ENCODE data around the gene TMCO1. TPM values are rescaled to one million over a fixed set of nuclear protein-coding genes. Genes with fewer than 3 reads are reported as not detected.

Gene TMCO1
- total and polyA plus RNA-seq, 2 donors from 2014 or later: 109 to 149 TPM

DNA sequence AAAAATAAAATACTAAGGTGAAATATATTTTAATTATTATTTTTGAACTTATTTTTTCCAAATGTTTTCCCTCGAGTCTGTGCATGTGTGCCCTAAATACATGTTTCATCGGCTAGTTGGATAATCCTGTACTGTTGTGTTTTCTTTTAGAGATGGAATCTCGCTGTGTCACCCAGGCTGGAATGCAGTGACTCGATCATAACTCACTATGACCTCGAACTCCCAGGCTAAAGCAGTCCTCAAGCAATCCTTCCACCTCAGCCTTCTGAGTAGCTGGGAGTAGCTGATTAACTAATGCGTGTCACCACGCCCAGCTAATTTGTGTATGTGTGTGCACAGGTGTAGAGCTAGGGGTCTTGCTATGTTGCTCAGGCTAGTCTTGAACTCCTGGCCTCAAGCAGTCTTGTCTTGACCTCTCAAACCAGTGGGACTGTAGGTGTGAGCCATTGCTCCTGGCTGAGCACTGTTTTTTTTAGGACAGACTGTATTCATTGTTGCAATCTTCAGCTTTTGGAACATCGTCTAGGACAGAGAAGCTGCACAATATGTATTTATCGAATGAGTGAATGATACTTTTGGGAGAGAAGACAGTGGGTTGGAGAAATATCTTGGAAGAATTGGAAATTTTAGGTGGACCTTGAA is 4.8 kb upstream of the TMCO1 start:
- no peak for FAIRE-seq

DNA sequence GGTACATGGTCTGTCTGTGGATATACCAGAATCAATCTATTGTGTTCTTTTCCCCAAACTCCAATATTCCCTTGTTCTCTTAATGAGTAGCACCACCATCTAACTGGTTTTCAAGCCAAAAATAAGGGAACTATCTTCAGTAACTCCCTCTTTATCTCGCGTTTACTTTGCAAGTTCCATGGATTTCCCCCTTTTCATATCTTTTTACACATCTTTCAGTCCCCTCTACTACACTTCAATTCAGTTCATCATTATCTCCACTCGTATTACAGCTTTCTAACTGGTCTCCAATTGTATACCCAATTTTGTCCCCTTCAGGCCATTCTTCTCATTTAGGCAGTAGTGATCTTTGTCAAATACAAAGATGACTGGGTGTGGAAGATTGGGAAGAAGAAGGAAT is 4.1 kb upstream of the TMCO1 start:
- H3K4me3 ChIP-seq (ENCODE audit: low read length in 3 of 3): no peak overlapping the region
- no peaks in the 10 kb centered on the region for H3K36me3 ChIP-seq (ENCODE audit: control insufficient read depth in 2 of 3, insufficient read depth in 3 of 3, low read length in 3 of 3)
- no peak overlapping the region for H3K27ac ChIP-seq (ENCODE audit: low read depth in 2 of 2, low read length in 2 of 2)
- intact Hi-C loops (cut with DNase I): no loop called here
- FAIRE-seq (no peak), DNase-seq (no peak)
- peaks cover 0 to 6% (median 0%) of the 10 kb centered on the region in 3 donors for H3K4me1 ChIP-seq (ENCODE audit: control insufficient read depth in 2 of 3, insufficient read depth in 2 of 3, low read depth in 1 of 3, low read length in 3 of 3)
- H3K9me3 ChIP-seq (ENCODE audit: control insufficient read depth in 2 of 3, insufficient read depth in 1 of 3, low read length in 3 of 3): no peaks in the 10 kb centered on the region
- H3K27me3 ChIP-seq (ENCODE audit: control insufficient read depth, insufficient read depth, low read length): no peaks in the 10 kb centered on the region
- no peak overlapping the region for H3K9ac ChIP-seq (ENCODE audit: low read length in 3 of 3)
- TF ChIP-seq, protein P1, sequence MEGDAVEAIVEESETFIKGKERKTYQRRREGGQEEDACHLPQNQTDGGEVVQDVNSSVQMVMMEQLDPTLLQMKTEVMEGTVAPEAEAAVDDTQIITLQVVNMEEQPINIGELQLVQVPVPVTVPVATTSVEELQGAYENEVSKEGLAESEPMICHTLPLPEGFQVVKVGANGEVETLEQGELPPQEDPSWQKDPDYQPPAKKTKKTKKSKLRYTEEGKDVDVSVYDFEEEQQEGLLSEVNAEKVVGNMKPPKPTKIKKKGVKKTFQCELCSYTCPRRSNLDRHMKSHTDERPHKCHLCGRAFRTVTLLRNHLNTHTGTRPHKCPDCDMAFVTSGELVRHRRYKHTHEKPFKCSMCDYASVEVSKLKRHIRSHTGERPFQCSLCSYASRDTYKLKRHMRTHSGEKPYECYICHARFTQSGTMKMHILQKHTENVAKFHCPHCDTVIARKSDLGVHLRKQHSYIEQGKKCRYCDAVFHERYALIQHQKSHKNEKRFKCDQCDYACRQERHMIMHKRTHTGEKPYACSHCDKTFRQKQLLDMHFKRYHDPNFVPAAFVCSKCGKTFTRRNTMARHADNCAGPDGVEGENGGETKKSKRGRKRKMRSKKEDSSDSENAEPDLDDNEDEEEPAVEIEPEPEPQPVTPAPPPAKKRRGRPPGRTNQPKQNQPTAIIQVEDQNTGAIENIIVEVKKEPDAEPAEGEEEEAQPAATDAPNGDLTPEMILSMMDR (IDR thresholded peaks at IDR 0.05; ENCODE audit: borderline replicate concordance, extremely low read depth, insufficient read depth): no peak

More for the DNA sequence above, 4.8 kb upstream of the TMCO1 start:
- Histone ChIP-seq H3K27ac (ENCODE audit: low read depth in 2 of 2, low read length in 2 of 2) (no peak overlapping the region), H3K9ac (ENCODE audit: low read length in 3 of 3) (no peak overlapping the region), H3K4me1 (ENCODE audit: control insufficient read depth in 2 of 3, insufficient read depth in 2 of 3, low read depth in 1 of 3, low read length in 3 of 3) (peaks cover 0 to 2% (median 0%) of the 10 kb centered on the region in 3 donors), H3K27me3 (ENCODE audit: control insufficient read depth, insufficient read depth, low read length) (no peaks in the 10 kb centered on the region), H3K9me3 (ENCODE audit: control insufficient read depth in 2 of 3, insufficient read depth in 1 of 3, low read length in 3 of 3) (no peaks in the 10 kb centered on the region), H3K4me3 (ENCODE audit: low read length in 3 of 3) (no peak overlapping the region), H3K36me3 (ENCODE audit: control insufficient read depth in 2 of 3, insufficient read depth in 3 of 3, low read length in 3 of 3) (no peaks in the 10 kb centered on the region)
- intact Hi-C loops (cut with DNase I): no loop called here
- no peak for DNase-seq
- TF ChIP-seq, protein P1 (IDR thresholded peaks at IDR 0.05; ENCODE audit: borderline replicate concordance, extremely low read depth, insufficient read depth): no peak

DNA sequence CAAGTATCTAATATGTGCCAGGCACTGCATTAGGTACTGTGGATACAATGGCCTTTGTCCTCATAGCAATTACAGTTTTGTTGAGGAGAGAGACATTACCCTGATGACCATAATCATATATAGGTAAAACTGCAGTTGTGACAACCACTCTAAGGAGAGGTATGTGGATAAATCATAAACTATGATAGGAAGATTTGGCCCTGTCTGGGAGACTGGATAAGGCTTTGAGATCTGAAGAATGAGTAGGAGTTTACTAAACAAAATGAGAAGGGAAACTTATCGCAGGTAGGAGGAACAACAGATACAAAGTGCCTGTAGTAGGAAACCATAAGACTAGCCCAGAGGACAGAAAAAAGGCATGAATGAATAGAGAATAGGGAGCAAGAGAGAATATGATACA is 4.4 kb downstream of the TMCO1 start:
- FAIRE-seq (no peak), DNase-seq (no peak)
- Histone ChIP-seq H3K9ac (ENCODE audit: low read length in 3 of 3) (no peak overlapping the region), H3K27ac (ENCODE audit: low read depth in 2 of 2, low read length in 2 of 2) (no peak overlapping the region), H3K36me3 (ENCODE audit: control insufficient read depth in 2 of 3, insufficient read depth in 3 of 3, low read length in 3 of 3) (peaks cover 0 to 10% (median 8%) of the 10 kb centered on the region in 3 donors), H3K4me1 (ENCODE audit: control insufficient read depth in 2 of 3, insufficient read depth in 2 of 3, low read depth in 1 of 3, low read length in 3 of 3) (peaks cover 0 to 7% (median 0%) of the 10 kb centered on the region in 3 donors), H3K4me3 (ENCODE audit: low read length in 3 of 3) (no peak overlapping the region), H3K9me3 (ENCODE audit: control insufficient read depth in 2 of 3, insufficient read depth in 1 of 3, low read length in 3 of 3) (no peaks in the 10 kb centered on the region), H3K27me3 (ENCODE audit: control insufficient read depth, insufficient read depth, low read length) (no peaks in the 10 kb centered on the region)
- intact Hi-C loops (cut with DNase I): no loop called here
- TF ChIP-seq, protein P1 (IDR thresholded peaks at IDR 0.05; ENCODE audit: borderline replicate concordance, extremely low read depth, insufficient read depth): no peak

Data from kidney (tissue), 14 donors.